WI38 (cell line): Measurements from ENCODE around the gene SYNC.
A peak's percentile ranks its signal among the peaks of the same experiment; 100 is the strongest.
"Not testable (repeated sequence)": the region's sequence is repeated elsewhere in the genome, so short reads cannot be mapped to it uniquely, and the experiment has no call there.

Source experiments
- H3K4me3 ChIP-seq: 2 replicates; pipeline ENCODE4 v1.5.1; 2011; ENCODE audit warnings: low read depth, mild to moderate bottlenecking, control low read depth, low read length
- CTCF ChIP-seq: IDR thresholded peaks from 2 replicates; pipeline ENCODE4 v1.5.1; 2012; ENCODE audit warnings: low read depth, mild to moderate bottlenecking, control low read depth, low read length

Gene SYNC

GRCh38 chr1:32650248-32650751 is 52.3 kb downstream of the SYNC start, which contains the start of gene ZBTB8OS:
Gene ZBTB8OS (minus strand): TSS chr1:32650550. CDS start chr1:32650529, 21 bp downstream.
- H3K4me3 ChIP-seq: peak within 1 kb of the TSS; percentile 75
- no peak for TF ChIP-seq CTCF

GRCh38 chr1:32647308-32648134 is 55.0 kb downstream of the SYNC start:
- no peak overlapping the region for H3K4me3 ChIP-seq
- no peak for TF ChIP-seq CTCF

DNA sequence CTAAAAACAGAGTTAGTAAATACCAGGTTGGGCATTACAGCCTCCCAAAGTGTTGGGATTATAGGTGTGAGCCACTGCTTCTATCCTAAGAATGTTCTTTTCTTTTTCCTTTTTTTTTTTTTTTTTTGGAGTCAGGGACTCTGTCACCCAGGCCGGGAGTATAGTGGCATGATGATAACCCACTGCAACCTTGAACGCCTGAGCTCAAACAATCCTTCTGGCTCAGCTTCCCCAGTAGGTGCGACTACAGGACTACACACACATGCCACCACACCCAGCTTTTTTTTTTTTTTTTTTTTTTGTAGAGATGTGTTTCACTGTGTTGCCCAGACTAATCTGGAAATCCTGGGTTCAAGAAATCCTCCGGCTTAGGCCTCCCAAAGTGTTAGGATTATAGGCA is 58.1 kb downstream of the SYNC start:
- no peak for TF ChIP-seq CTCF
- no peak overlapping the region for H3K4me3 ChIP-seq

DNA sequence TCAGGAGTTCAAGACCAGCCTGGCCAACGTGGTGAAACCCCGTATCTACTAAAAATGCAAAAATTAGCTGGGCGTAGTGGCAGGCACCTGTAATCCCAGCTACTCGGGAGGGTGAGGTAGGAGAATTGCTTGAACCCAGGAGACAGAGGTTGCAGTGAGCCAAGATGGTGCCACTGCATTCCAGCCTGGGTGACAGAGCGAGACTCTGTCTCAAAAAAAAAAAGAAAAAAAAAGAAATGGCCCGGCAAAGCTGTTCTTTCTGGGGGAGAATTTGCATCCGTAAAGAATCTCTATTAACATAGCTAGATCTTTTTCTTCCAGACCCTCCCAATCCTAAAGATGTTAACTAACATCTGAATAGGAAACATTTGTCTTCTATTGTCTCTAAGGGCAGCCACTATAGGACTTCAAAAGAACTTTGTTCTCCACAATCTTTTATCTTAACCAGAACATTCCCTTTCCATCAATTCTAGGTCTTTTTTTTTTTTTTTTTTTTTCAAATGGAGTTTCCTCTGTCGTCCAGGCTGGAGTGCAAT is 60.2 kb downstream of the SYNC start:
- H3K4me3 ChIP-seq: not testable (repeated sequence)

DNA sequence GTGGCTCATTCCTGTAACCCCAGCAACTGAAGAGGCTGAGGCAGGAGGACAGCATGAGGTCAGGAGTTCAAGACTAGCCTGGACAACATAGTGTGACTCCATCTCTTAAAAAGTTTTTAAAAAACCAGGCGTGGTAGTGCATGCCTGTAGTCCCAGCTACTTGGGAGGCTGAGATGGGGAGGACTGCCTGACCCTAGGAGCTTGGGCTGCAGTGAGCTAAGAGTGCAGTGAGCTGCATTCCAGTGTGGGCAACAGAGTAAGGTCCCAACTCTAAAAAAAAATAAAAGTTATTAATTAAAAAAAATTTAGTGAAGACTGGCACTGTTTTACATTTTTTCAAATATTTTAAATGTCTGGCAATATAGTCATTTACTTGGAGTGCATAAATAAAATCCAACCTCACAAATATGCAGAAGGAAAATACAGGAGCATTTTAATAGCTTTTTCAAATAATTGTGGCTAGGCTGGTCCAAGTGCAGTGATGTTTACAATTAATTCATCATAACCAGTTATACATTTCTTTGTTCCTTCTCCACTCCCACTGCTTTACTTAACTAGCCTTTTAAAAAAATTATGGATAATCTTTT is 63.0 kb downstream of the SYNC start:
- no peak overlapping the region for H3K4me3 ChIP-seq
- TF ChIP-seq CTCF: no peak

DNA sequence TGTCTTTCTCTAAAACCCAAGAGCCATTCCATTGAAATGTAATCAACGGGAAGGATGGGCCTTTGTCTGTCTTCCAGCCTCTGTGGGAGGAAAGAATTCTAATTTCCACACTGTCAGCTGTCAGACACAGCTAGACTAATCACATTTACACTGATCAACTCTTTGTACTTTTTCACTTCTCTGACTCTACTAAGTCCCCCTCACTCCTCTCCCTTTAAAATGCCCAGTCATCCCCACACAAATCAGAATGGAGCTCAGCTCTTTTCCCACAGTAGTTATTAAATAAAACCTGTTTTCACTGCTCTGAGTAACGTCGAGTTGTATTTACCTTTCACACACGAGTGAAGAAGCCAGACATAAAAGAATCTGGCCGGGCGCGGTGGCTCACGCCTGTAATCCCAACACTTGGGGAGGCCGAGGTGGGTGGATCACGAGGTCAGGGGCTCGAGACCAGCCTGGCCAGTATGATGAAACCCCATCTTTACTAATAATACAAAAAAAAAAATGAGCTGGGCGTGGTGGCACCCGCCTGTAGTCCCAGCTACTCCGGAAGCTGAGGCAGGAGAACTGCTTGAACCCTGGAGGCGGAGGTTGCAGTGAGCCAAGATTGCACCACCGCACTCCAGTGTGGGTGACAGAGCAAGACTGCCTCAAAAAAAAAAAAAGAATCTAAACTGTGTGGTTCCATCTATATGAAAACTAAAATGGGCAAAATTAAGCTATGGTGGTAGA is 65.5 kb downstream of the SYNC start:
- TF ChIP-seq CTCF: no peak
- no peak overlapping the region for H3K4me3 ChIP-seq

GRCh38 chr1:32635508-32636277 is 66.9 kb downstream of the SYNC start:
- H3K4me3 ChIP-seq: no peak overlapping the region
- no peak for TF ChIP-seq CTCF
